HUES48 (cell line): ENCODE results near the gene GPR89B.
"Not testable (repeated sequence)": the region's sequence is repeated elsewhere in the genome, so short reads cannot be mapped to it uniquely, and the experiment has no call there.

Experiments
- H3K27ac ChIP-seq: one replicate; pipeline ENCODE4 v1.7.0; 2013; ENCODE audit warnings: low read depth, low read length, inconsistent platforms
- H3K27me3 ChIP-seq: 2 replicates; pipeline ENCODE4 v1.6.1; 2013; ENCODE audit warnings: mild to moderate bottlenecking, low read length; ENCODE audit not compliant: control insufficient read depth, insufficient read depth
- H3K36me3 ChIP-seq: 2 replicates; pipeline ENCODE4 v1.6.1; 2013; ENCODE audit warnings: low read length; ENCODE audit not compliant: control insufficient read depth, insufficient read depth
- H3K4me1 ChIP-seq: 2 replicates; pipeline ENCODE4 v1.6.1; 2013; ENCODE audit warnings: mild to moderate bottlenecking, low read length; ENCODE audit not compliant: control insufficient read depth, insufficient read depth
- H3K4me3 ChIP-seq: 2 replicates; pipeline ENCODE4 v1.5.1; 2013; ENCODE audit warnings: mild to moderate bottlenecking, low read depth, low read length
- H3K9ac ChIP-seq: 2 replicates; pipeline ENCODE4 v1.6.1; 2013; ENCODE audit warnings: mild to moderate bottlenecking, low read depth, low read length, moderate library complexity
- H3K9me3 ChIP-seq: 2 replicates; pipeline ENCODE4 v1.6.1; 2013; ENCODE audit warnings: low read length; ENCODE audit not compliant: control insufficient read depth, insufficient read depth

Gene GPR89B

DNA sequence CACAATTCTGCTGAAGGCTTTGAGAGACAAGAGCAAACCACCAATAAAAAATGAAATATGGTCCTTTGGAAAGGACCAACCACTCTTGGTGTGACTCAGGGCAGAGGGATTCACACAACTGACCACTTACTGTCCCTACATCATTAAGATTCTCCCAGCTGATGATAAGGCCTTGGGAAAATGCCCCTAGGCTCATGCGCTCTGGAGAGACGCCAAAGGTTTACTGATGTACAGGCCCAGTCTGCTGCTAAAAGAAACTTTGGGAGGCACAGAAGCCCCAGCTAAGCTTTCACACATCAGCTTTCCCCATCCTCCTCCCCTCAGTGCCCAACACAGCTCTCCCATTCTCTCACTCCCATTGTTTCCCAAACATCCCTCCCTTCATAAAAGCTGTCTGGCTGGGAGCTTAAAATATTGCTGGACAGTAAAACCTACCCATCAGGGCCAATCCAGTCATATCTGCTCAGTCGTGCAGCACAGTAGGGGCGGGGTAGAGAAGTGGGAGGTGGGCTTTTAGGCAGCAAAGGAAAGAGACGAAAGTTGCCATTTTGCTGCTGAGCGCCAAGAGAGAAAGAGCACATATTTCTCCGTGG lies 25.9 kb upstream of the GPR89B start, which contains the start of gene GJA8:
GJA8 (plus strand) TSS at position 543 of the 593 bp plus-strand sequence. CDS start 5,161 bp downstream, outside the sequence.
- no peak within 1 kb of the TSS for H3K4me3 ChIP-seq
- H3K36me3 ChIP-seq, result no peaks in the 10 kb centered on the region
- H3K9ac ChIP-seq, result no peak within 1 kb of the TSS
- H3K27ac ChIP-seq, result no peak within 1 kb of the TSS
- H3K27me3 ChIP-seq, result no peaks in the 10 kb centered on the region
- no peaks in the 10 kb centered on the region for H3K4me1 ChIP-seq
- no peaks in the 10 kb centered on the region for H3K9me3 ChIP-seq

DNA sequence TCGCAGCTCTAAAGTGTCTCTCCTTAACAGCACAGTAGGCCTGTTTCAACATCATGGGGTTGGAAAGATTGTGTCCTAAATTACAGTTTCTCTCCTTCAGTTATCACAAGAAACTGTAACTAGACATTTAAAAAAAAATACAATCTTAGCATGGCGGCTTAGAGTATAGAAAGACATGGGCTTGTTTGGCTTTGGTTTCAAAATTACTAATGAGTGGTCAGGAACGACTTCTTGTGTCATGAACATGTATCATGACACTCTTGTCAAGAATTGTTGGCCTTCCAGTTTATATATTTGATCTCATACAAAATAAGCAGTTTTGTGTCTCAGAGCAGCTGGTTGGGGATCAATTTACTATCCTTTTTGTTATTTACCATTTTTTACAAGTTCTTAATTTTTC lies 23.5 kb upstream of the GPR89B start:
- Histone ChIP-seq H3K4me3 (no peak overlapping the region), H3K9ac (no peak overlapping the region), H3K27ac (no peak overlapping the region), H3K9me3 (no peaks in the 10 kb centered on the region), H3K27me3 (no peaks in the 10 kb centered on the region), H3K4me1 (no peaks in the 10 kb centered on the region), H3K36me3 (no peaks in the 10 kb centered on the region)

DNA sequence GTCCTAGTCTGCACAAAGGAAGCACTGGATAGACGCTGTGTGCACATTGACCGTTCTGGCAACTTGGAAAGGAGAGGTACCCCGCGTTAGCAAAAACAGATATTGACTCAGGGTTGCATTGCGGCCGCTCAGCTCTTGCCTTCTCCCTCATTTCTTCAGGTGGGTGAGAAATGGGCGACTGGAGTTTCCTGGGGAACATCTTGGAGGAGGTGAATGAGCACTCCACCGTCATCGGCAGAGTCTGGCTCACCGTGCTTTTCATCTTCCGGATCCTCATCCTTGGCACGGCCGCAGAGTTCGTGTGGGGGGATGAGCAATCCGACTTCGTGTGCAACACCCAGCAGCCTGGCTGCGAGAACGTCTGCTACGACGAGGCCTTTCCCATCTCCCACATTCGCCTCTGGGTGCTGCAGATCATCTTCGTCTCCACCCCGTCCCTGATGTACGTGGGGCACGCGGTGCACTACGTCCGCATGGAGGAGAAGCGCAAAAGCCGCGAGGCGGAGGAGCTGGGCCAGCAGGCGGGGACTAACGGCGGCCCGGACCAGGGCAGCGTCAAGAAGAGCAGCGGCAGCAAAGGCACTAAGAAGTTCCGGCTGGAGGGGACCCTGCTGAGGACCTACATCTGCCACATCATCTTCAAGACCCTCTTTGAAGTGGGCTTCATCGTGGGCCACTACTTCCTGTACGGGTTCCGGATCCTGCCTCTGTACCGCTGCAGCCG lies 20.3 kb upstream of the GPR89B start:
- H3K9ac ChIP-seq, result no peak overlapping the region
- no peaks in the 10 kb centered on the region for H3K36me3 ChIP-seq
- H3K4me1 ChIP-seq, result no peaks in the 10 kb centered on the region
- H3K9me3 ChIP-seq, result no peaks in the 10 kb centered on the region
- no peaks in the 10 kb centered on the region for H3K27me3 ChIP-seq
- H3K27ac ChIP-seq, result no peak overlapping the region
- H3K4me3 ChIP-seq, result no peak overlapping the region

DNA sequence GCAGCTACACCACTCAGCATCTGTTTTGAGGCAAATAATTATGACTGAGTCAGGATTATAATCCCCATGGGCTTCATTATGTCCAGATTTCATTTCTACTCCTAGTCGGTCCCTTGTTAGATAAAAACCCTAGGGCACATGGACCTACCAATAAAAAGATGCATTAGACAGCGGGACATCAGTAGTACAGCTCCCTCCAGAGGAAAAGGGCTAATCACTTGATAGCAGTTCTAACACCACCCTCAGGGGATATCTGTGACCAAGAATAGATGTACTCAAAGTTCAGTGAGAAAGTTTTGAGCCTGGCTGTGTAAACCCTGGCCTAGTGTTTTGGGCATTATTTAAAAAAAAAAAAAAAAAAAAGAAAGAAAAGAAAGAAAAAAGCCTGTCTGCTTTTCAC lies 15.7 kb upstream of the GPR89B start:
- Histone ChIP-seq H3K4me3 (no peak overlapping the region), H3K27ac (no peak overlapping the region), H3K27me3 (no peaks in the 10 kb centered on the region)

DNA sequence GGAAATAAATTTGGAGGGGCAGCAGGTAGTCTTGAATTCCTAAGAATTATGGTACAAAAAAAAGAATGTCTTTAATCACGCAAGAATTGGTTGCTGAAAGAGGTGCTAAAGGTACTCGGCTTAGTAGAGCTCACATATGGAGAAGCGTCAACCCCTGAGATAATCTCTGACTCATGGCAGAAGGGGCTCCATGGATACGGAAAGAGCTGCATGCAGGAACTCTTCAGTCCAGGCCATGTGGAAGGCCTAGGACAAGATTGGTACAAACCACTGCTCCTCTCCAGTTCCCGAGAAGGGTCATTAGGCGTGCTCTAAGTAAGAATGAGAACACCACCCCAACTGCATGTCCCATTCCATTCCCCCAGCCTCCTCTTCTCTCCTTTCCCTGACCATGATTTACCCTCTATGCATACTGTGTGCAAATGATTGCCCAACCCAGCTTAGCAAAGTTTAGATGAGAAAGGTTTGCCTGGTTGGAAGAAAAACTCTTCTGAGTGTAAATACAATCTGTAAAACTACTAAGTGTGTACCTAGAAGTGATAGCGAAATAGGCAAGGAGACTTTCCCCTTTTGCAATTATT lies 14.8 kb upstream of the GPR89B start:
- Histone ChIP-seq H3K4me1 (no peaks in the 10 kb centered on the region), H3K36me3 (no peaks in the 10 kb centered on the region), H3K27ac (no peak overlapping the region), H3K27me3 (no peaks in the 10 kb centered on the region), H3K9me3 (no peaks in the 10 kb centered on the region), H3K9ac (no peak overlapping the region), H3K4me3 (no peak overlapping the region)

More for the DNA sequence above, 15.7 kb upstream of the GPR89B start:
- H3K9ac ChIP-seq, result no peak overlapping the region
- H3K36me3 ChIP-seq, result no peaks in the 10 kb centered on the region
- no peaks in the 10 kb centered on the region for H3K4me1 ChIP-seq
- H3K9me3 ChIP-seq, result no peaks in the 10 kb centered on the region

DNA sequence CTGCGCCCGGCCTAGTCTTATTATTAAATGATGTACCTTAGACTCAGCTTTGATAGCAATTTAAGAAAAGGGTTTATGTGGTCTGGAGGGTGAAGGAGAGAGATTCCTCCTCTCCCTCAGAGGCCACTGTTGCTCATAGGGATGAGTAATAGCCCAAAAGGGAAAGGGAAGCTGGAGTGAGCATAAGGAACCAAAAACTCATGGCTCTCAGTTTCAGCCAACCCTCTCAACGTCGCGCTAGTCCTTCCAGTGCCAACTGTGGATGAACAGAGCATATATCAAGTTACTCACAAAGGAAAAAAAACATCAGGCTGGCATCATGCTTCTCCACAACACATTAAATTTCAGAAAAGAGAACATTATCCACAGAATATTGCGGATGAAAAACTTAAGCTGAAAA lies 8.3 kb upstream of the GPR89B start:
- H3K4me1 ChIP-seq, result 0 out of 2 replicates have a peak, but pooled peaks cover 4% of the 10 kb centered on the region

DNA sequence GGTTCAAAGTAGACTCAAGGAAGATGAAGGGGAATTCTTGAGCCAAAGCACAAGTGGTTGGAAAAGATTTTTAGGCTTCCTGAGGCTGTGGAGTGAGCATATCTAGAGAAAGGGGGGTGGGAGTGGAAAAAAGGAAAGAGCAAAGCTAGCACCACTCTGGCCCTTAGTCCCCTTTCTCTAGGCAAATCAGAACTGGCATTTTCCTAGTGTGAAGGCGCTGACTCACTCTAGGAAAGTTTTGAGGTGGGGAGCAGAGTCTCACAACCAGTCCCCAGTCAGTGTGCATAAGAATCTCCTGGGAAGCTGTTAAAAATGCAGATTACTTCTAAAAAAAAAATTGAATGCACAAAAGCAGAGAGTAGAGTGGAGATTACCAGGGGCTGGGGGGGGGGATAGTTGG lies 3.4 kb upstream of the GPR89B start:
- Histone ChIP-seq H3K9ac (no peak overlapping the region; the same call in 1 of the 2 replicates), H3K9me3 (no peaks in the 10 kb centered on the region)

More for the DNA sequence above, 8.3 kb upstream of the GPR89B start:
- Histone ChIP-seq H3K9me3 (no peaks in the 10 kb centered on the region), H3K4me3 (no peak overlapping the region), H3K27ac (no peak overlapping the region), H3K9ac (no peak overlapping the region), H3K36me3 (no peaks in the 10 kb centered on the region), H3K27me3 (no peaks in the 10 kb centered on the region)

DNA sequence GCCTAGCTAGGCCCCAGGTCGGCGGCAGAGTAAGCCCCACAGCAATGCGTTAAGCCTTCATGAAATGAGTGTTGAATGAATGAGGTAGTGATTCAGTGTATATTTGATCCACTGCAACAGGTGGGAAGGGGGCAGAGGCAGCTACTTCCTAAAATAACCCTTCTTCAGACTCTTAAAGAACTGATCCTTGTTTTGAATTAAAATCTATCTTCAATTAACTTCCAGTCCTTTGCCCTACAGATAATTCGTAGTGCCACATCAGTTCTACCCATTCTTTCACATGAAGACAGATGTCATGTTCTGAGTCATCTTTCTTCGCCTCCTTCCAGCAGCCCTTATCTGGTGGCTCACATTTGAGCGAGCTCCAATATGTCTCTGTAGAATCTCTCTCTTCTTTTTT lies 1.0 kb upstream of the GPR89B start:
- H3K9ac ChIP-seq, H3K27me3 ChIP-seq, H3K4me1 ChIP-seq, H3K36me3 ChIP-seq, H3K27ac ChIP-seq, H3K9me3 ChIP-seq, H3K4me3 ChIP-seq: not testable (repeated sequence)

More for the DNA sequence above, 3.4 kb upstream of the GPR89B start:
- no peaks in the 10 kb centered on the region for H3K36me3 ChIP-seq
- H3K4me1 ChIP-seq, result peaks cover 7% of the 10 kb centered on the region; the same call in 1 of the 2 replicates
- H3K4me3 ChIP-seq, result no peak overlapping the region
- no peaks in the 10 kb centered on the region for H3K27me3 ChIP-seq
- H3K27ac ChIP-seq, result no peak overlapping the region

DNA sequence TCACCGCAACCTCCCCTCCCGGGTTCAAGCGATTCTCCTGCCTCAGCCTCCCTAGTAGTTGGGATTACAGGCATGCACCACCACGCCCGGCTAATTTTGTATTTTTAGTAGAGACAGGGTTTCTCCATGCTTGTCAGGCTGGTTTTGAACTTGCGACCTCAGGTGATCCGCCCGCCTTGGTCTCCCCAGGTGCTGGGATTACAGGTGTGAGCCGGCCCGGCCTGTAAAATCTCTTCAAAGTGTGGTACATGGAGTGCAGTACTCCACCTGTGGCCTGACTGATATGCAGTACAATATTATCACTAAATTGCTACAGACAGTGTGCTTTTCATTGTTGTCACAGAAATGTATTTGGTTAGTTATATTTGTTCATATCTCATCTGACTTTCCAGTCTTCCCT lies 531 bp upstream of the GPR89B start:
- not testable (repeated sequence) for H3K9me3 ChIP-seq, H3K27me3 ChIP-seq, H3K27ac ChIP-seq, H3K4me3 ChIP-seq, H3K36me3 ChIP-seq, H3K9ac ChIP-seq, H3K4me1 ChIP-seq

DNA sequence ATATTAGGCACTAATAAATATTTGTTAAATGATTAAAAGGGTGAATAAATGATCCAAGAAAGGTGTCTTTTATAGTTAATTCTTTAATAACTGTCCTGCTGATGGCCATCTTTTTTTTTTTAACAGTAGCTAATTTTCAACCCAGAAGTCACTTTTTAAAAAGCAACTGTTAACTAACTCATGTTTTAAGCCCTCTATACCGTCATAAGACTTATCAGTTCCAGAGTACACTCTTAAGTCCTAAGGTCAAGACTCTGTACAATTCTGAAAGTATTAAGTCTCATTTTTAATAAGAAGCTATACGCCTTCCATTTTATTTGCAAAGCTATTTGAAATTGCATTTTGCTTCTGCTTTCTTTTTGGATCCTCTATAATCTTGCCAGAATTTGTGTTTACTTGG lies 2.9 kb downstream of the GPR89B start:
- H3K9ac ChIP-seq, H3K4me1 ChIP-seq: not testable (repeated sequence)

DNA sequence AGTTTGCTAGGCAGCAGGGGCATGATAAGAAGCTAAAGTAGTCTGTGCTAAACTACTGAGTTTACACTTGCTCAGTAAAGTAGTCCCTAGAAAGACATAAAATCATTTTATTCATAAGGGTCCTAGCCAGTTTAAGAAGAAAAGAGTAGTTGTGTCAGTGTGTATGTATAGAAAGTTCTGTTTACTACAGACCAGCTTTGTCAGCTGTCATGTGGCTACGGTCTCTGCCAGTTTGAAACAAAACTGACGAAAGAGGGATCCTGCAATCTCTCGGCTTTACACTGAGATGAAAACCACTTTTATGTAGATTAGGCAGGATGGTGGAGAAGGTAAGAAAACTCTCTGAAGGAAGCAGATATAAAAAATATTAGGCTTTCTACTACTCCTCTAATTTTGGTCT lies 7.1 kb downstream of the GPR89B start:
- not testable (repeated sequence) for H3K9ac ChIP-seq, H3K4me1 ChIP-seq, H3K27ac ChIP-seq, H3K36me3 ChIP-seq, H3K9me3 ChIP-seq, H3K27me3 ChIP-seq, H3K4me3 ChIP-seq

More for the DNA sequence above, 2.9 kb downstream of the GPR89B start:
- H3K9me3 ChIP-seq, H3K27ac ChIP-seq, H3K27me3 ChIP-seq, H3K36me3 ChIP-seq, H3K4me3 ChIP-seq: not testable (repeated sequence)
